ENCODE data around the gene TMEM247. TPM values are rescaled to one million over a fixed set of nuclear protein-coding genes. Genes with fewer than 3 reads are reported as not detected.

TMEM247 gene
- total and polyA plus RNA-seq, 2 donors (not counting 3 experiments of a cell fraction or from before 2014, with no cell fraction given), result not detected

DNA sequence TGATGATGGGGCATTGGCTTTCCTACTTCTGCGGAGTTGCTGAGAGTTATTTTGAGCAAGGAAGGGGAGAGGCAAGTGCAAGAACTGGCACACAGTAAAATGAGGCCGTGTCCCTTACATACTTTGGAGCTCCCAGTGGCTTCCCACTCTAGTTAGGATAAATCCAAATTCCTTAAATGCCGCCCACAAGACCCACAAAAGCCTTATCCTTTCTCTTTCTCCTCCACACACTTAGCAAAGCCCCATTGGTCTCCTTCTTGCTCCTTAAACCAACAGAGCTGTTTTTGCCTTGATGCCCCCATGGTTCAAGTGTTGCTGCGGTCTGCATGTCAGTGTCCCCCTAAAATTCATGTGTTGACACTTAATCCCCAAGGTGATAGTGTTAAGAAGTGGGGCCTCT, 24.3 kb downstream of the TMEM247 start:
- no TSS peak for BruUV-seq (replicated peaks)
- ChIA-PET POLR2A (no interaction called here), CTCF (no interaction called here)
- Histone ChIP-seq H3K4me3 (replicated peaks in 1 of 3; ENCODE audit: insufficient read depth in 1 of 3, low read depth in 1 of 3, low read length in 3 of 3) (no peak overlapping the region), H3K9me3 (replicated peaks; ENCODE audit: control insufficient read depth, insufficient read depth, low read length) (no peaks in the 10 kb centered on the region), H2AFZ (ENCODE audit: low read depth, low read length) (no peak overlapping the region), H3K4me1 (ENCODE audit: control insufficient read depth, extremely low read depth, insufficient read depth, low read length) (peaks cover 6% of the 10 kb centered on the region), H3K27ac (ENCODE audit: insufficient read depth, low read depth, low read length) (no peak overlapping the region), H3K27me3 (ENCODE audit: control insufficient read depth in 2 of 2, insufficient read depth in 2 of 2, low read length in 2 of 2) (peaks cover 0 to 6% of the 10 kb centered on the region in 2 experiments), H3K9me1 (replicated peaks; ENCODE audit: control insufficient read depth, extremely low read depth, insufficient read depth, low read length) (no peaks in the 10 kb centered on the region), H3K36me3 (ENCODE audit: control insufficient read depth in 2 of 2, extremely low read depth in 1 of 2, insufficient read depth in 2 of 2, low read length in 2 of 2) (no peaks in the 10 kb centered on the region), H3K79me2 (ENCODE audit: control insufficient read depth, insufficient read depth, low read length) (no peaks in the 10 kb centered on the region), H3K4me2 (ENCODE audit: insufficient read depth, low read length) (no peak overlapping the region), H3K9ac (replicated peaks; ENCODE audit: extremely low read depth, insufficient read depth, low read length) (no peak overlapping the region), H4K20me1 (replicated peaks; ENCODE audit: control insufficient read depth, extremely low read depth, insufficient read depth, low read length) (no peaks in the 10 kb centered on the region)
- TF ChIP-seq GATA2 (IDR thresholded peaks at IDR 0.05; ENCODE audit: insufficient read depth, insufficient read length, low read depth, low read length), result no peak
- TF ChIP-seq JUN (IDR thresholded peaks at IDR 0.05; ENCODE audit: borderline replicate concordance, insufficient read depth, insufficient read length, low read depth), result no peak
- TF ChIP-seq EZH2 (IDR thresholded peaks at IDR 0.05; ENCODE audit: borderline replicate concordance, low read depth, low read length, severe bottlenecking), result no peak
- no peak for TF ChIP-seq POLR2AphosphoS5 (IDR thresholded peaks at IDR 0.05; ENCODE audit: insufficient read depth, low read depth, low read length)
- TF ChIP-seq MYC (IDR thresholded peaks at IDR 0.05; ENCODE audit: low read depth, low read length), result no peak
- no peak for TF ChIP-seq POLR2A (IDR thresholded peaks at IDR 0.05; ENCODE audit: low read depth, low read length)
- dilution Hi-C loops (cut with MboI; ENCODE audit: extremely low pct_ligation_motif_present, low sequenced_read_pairs), result no loop called here
- no peak for FAIRE-seq
- intact Hi-C loops (cut with micrococcal nuclease), result no loop called here
- no peak for DNase-seq (ENCODE audit: low read depth, low spot score)

DNA sequence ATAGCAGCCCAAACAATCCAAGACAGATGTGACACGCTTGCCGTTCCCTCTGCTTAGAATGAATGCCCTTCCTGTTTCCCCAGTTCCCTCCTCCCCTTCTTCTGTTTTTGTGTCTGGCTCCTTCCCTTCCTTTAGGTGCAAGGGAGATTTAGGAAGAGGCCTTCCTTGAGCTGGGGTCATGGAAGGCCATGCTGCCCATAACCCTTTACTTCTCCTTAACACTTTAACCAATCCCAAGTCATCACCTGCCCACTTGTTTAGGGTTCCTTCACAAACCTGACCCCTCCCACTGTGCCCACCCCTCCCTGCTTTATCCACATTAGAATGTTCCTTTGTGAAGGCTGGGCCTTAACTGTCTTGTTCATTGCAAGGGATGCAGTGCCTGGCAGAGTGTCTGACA, 24.9 kb downstream of the TMEM247 start:
- BruUV-seq (replicated peaks), result no TSS peak
- Histone ChIP-seq H3K4me3 (replicated peaks in 1 of 3; ENCODE audit: insufficient read depth in 1 of 3, low read depth in 1 of 3, low read length in 3 of 3) (no peak overlapping the region), H3K9me1 (replicated peaks; ENCODE audit: control insufficient read depth, extremely low read depth, insufficient read depth, low read length) (no peaks in the 10 kb centered on the region), H4K20me1 (replicated peaks; ENCODE audit: control insufficient read depth, extremely low read depth, insufficient read depth, low read length) (no peaks in the 10 kb centered on the region), H3K9me3 (replicated peaks; ENCODE audit: control insufficient read depth, insufficient read depth, low read length) (no peaks in the 10 kb centered on the region), H3K27ac (ENCODE audit: insufficient read depth, low read depth, low read length) (no peak overlapping the region), H3K4me1 (ENCODE audit: control insufficient read depth, extremely low read depth, insufficient read depth, low read length) (peaks cover 6% of the 10 kb centered on the region), H3K36me3 (ENCODE audit: control insufficient read depth in 2 of 2, extremely low read depth in 1 of 2, insufficient read depth in 2 of 2, low read length in 2 of 2) (no peaks in the 10 kb centered on the region), H3K27me3 (ENCODE audit: control insufficient read depth in 2 of 2, insufficient read depth in 2 of 2, low read length in 2 of 2) (peaks cover 0 to 6% of the 10 kb centered on the region in 2 experiments), H3K79me2 (ENCODE audit: control insufficient read depth, insufficient read depth, low read length) (no peaks in the 10 kb centered on the region), H3K9ac (replicated peaks; ENCODE audit: extremely low read depth, insufficient read depth, low read length) (no peak overlapping the region), H2AFZ (ENCODE audit: low read depth, low read length) (no peak overlapping the region), H3K4me2 (ENCODE audit: insufficient read depth, low read length) (no peak overlapping the region)
- FAIRE-seq (no peak), DNase-seq (ENCODE audit: low read depth, low spot score) (no peak)
- dilution Hi-C loops (cut with MboI; ENCODE audit: extremely low pct_ligation_motif_present, low sequenced_read_pairs) (no loop called here), intact Hi-C loops (cut with micrococcal nuclease) (no loop called here)
- ChIA-PET CTCF (no interaction called here), POLR2A (no interaction called here)
- TF ChIP-seq EZH2 (IDR thresholded peaks at IDR 0.05; ENCODE audit: borderline replicate concordance, low read depth, low read length, severe bottlenecking) (no peak), POLR2AphosphoS5 (IDR thresholded peaks at IDR 0.05; ENCODE audit: insufficient read depth, low read depth, low read length) (no peak), MAX (IDR thresholded peaks at IDR 0.05; ENCODE audit: insufficient read depth, insufficient read length) (no peak), JUN (IDR thresholded peaks at IDR 0.05; ENCODE audit: borderline replicate concordance, insufficient read depth, insufficient read length, low read depth) (no peak), POLR2A (IDR thresholded peaks at IDR 0.05; ENCODE audit: low read depth, low read length) (no peak), GATA2 (IDR thresholded peaks at IDR 0.05; ENCODE audit: insufficient read depth, insufficient read length, low read depth, low read length) (no peak), FOS (IDR thresholded peaks at IDR 0.05; ENCODE audit: borderline replicate concordance, insufficient read depth, low read length) (no peak), MYC (IDR thresholded peaks at IDR 0.05; ENCODE audit: low read depth, low read length) (no peak)
- TF ChIP-seq, protein P1, sequence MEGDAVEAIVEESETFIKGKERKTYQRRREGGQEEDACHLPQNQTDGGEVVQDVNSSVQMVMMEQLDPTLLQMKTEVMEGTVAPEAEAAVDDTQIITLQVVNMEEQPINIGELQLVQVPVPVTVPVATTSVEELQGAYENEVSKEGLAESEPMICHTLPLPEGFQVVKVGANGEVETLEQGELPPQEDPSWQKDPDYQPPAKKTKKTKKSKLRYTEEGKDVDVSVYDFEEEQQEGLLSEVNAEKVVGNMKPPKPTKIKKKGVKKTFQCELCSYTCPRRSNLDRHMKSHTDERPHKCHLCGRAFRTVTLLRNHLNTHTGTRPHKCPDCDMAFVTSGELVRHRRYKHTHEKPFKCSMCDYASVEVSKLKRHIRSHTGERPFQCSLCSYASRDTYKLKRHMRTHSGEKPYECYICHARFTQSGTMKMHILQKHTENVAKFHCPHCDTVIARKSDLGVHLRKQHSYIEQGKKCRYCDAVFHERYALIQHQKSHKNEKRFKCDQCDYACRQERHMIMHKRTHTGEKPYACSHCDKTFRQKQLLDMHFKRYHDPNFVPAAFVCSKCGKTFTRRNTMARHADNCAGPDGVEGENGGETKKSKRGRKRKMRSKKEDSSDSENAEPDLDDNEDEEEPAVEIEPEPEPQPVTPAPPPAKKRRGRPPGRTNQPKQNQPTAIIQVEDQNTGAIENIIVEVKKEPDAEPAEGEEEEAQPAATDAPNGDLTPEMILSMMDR (IDR thresholded peaks at IDR 0.05; ENCODE audit: extremely low read depth in 1 of 2, insufficient read depth in 1 of 2, low read depth in 1 of 2, low read length in 2 of 2), result no peak
